HG02870 (cell line): Measurements from ENCODE around the gene KLHL30.

Experiments used
- ATAC-seq: cut with Tn5 transposase; IDR thresholded peaks from one replicate; pipeline ENCODE4 v1.9.1; 2021; ENCODE audit warnings: mild to moderate bottlenecking, moderate library complexity; ENCODE audit not compliant: unreplicated experiment

Gene KLHL30

DNA sequence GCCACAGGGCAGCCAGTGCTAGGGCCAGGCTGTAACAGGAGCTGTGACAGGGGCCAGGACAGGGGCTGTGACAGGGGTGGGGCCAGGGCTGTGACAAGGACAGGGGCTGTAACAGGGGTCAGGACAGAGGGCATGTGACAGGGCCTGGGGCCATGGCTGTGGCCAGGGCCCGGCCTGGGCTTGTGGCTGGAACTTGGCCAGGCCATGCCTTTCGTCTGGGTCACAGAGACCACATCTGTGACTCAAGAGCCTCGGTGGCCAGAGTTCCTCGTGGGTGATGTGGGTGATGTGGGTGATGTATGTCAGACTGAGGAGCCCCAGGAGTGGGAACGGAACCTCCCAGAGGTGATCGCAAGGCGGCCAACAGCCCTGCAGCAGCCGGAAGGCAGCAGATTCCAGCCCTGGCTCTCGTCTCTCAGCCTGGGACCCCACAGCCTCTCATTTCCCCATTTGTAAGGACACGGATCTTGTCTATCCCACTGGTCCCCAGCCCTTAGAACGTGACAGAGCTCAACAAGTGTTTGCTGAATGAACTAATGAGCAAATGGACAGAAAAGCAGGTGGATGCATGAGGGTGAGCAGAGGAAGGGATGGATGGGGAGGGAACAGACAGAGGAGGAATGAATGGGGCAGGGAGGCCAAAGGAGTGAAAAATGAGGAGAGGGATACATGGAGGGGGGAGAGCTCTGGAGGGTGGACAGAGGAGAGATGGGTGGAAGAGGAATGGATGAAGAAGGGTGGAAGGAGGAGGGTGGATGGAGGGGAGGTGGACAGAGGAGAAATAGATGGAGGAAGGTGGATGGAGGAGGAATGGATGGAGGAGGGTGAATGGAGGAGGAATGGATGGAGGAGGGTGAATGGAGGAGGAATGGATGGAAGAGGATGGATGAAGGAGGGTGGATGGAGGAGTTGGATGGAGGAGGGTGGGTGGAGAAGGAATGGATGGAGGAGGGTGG lies 21.0 kb upstream of the KLHL30 start:
- ATAC-seq: no peak

DNA sequence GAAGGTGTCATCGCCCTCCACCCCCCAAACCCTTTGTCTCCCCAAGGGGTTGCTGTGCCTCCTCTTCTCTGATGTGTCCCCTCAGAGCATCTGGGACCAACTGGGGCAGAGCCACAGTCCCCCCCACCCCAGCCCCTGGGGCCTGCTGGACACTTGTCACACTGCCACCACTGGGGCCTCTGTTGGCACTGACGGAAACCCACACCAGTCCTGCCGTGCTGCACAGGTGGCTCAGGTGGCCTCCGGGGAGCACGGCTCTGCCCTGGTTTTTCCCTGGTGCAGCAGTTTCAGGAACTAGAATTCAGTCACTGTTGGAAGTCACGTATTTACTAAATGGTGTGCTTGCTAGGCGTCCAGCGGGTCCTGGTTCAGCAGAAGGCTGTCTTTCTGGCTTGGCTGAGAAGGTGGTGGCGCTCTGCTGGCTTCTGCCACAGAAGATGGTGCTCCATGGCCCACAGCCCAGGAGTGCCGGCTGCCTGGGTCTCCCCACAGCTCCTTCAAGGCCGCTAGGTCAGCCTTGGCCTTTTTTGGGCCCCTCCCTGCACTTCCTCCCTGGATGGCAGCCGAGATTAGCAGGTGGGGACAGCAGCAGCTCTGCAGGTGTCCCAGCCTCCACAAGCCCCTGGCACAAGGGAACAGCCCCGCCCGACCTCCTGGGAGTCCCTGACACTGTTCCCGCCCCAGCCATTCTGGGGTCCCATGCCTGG lies 18.6 kb upstream of the KLHL30 start:
- ATAC-seq: no peak

DNA sequence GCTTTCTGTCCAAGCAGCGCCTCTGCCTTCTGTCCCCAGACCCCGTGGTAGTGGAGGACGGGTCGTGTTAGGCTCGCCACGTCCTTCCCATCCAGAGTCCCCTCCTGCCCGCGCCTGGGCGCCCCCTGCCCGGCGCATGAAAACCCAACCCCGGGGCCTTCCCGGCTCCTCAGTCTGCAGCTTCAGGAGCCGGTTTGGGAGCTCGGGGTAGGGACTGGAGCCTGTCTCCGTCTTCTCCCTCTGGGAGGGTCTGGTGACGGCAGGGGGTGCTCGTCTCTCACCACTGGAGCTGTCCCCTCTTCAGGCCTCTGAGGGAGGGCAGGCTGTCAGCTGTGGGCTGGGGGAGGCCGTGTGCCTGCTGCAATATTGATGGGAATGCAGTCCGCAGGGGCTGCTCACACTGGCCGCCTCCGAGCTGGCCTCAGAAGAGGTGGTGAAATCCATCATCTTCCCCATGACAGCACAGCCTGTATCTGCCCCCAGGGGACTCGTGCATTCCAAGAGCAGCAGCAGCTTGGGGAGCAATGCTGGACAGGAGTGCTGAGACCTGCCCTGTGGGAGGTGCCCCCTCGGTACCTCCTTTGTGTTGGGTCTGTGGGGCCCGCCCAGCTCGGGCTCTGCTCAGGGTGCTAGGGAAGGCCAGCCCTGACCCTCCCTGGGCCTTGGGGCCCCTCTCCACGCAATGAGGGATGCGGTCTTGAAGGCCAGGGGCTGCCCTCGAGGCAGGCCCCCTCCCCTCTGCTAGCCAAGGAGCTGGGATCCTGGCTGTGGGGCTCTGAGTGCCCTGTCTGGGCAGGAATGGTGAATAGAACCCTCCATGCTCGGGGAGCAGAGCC lies 17.8 kb upstream of the KLHL30 start:
- ATAC-seq: no peak

DNA sequence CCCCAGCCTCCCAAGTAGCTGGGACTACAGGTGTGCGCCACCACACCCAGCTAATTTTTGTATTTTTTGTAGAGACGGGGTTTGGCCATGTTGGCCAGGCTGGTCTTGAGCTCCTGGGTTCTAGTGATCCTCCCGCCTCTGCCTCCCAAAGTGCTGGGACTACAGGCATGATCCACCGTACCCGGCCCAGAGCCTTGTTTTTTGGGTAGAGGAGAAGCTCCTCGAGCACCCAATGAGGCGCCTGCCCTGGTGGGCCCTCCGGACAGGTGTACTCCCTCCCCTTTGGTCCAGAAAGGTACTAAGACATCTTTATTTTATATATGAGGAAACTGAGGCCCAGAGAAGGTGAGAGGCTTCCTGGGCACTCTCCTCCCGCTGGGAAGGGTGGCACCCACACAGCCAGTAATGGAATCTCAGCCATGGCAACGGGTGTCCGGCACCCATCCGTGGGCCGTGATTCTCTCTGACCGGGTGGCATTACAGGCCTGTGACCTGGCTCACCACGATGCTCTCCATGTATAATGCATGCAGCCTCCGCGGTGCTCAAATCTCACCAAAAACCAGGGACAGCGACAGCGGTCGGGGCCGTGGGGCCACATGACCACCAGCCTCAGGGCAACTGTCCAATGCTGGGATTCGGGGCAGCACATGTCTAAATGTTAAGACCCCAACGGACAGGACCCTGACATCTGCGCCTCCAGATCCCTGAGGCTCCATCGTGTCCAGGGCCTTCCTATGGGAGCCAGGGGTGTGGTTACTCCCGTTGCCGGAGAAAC lies 16.8 kb upstream of the KLHL30 start:
- ATAC-seq: no peak

DNA sequence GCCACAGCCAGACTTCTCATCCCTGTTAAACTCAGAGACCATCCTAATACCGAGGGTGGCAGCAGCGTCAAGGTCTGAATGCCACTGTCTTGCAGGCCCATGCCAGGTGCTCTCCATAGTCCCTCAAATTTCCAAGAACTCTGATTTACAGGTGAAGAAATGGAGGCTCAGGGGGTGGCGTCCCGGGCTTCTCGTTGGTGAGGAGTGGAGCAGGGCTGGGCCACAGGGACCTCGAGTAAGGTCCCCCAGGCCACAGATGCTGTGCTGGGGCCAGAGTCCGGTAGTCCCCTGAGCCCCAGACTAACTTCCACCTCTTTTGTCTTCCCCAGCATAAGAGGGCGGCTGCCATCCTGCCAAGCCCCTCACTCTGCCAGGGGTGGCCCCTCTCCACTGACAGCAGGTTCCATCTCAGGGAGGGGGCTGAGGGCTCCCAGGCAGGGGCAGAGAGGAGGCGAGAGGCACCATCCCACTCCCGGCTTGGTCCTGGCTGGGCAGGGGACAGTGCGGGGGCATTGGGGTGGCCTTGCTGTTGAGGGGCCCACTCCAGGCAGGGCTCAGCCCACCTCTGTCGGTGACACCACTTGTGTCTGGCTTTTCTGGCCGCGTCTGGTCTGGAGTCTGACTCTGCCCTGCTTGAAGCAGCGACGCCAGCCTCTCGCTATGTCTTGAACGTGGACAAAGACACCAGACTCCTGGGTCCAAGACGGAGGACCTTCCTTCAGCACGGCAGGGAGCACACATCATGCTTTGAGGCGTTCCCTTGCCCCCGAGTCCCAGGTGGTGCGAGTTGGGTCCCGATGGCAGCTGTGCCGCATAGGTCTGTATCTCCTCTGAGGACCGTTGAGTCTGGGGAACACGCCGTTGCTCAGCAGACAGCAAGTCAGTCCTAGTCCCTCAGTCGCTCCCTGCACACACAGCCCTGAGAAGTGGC lies 15.9 kb upstream of the KLHL30 start:
- no peak for ATAC-seq

DNA sequence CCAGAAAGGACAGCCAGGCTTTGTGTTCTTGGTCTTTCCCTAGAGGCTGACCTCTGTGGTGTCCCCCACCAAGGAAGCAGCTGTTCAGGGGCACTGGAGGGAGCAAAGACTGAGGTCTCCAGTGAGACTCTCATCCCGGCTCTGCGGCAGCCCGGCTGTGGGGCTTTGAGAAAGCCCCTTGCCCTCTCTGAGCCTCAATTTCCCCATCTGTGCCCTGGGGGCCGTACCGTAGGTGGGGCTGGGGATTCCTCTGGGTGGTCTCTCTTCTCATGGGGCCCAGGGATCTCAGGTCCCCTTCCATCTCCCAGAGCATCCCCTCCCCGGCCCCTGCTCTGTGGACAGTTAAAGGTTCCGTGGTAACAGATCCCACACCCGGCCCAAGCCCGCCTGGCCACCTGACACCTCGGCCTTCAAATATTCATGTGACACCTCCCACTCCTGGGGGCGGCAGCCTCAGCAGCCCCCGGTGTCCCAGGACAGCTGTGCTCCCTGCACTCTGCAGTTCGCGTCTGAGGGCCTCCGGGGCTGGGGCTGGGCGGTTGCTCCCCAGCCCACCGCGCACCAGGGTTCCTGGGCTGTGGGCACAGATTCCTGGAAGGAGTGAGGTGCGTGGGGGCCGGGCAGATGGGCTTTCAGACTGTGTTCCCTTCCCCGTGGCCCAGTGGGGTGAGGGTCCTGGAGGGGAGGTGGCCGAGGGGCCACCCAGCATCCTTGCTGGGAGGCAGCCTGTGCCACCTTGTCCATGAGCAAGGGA lies 15.1 kb upstream of the KLHL30 start:
- ATAC-seq: no peak

DNA sequence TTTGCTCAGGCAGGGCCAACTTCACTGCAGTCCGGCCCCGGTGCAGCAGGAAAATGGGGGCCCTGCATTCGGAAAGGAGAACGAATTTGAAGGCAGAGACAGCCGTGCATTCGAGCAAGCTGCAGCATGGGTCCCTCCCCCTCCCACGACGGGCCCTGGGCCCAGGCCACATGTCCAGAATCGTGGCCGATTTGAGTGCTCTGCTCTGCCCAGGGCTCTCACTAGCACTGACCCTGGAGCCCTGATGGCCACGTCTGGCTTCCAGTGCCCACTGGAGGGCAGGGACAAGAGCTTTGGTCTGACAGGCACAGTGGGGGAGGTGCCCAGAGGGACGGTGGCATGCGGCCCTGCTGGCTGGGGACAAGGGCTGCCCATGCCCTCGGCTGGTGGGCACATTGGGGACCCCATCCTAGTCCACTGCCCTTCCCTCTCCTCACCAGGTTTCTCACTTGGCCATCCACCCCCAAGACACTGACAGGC lies 14.4 kb upstream of the KLHL30 start:
- ATAC-seq: no peak

DNA sequence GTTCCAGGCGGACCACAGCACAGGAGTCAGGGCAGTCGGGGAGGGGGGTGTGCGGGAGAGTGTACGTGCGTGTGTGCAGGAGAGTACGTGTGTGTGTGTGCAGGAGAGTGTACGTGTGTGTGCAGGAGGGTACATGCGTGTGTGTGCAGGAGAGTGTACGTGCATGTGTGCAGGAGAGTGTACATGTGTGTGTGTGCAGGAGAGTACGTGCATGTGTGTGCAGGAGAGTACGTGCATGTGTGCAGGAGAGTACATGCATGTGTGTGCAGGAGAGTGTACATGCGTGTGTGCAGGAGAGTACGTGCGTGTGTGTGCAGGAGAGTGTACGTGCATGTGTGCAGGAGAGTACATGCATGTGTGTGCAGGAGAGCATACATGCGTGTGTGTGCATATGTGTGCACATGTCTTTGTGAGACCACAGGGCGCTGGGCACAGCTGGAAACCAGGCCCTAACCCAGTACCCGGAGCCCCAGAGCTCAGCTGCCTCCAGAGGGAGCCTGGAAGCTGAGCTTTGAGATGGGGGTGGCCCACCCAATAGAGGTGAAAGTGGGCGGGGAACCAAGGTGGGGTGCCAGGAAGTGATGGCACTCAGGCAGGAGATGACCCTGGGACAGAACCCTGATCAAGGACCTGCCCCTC lies 13.9 kb upstream of the KLHL30 start:
- no peak for ATAC-seq

DNA sequence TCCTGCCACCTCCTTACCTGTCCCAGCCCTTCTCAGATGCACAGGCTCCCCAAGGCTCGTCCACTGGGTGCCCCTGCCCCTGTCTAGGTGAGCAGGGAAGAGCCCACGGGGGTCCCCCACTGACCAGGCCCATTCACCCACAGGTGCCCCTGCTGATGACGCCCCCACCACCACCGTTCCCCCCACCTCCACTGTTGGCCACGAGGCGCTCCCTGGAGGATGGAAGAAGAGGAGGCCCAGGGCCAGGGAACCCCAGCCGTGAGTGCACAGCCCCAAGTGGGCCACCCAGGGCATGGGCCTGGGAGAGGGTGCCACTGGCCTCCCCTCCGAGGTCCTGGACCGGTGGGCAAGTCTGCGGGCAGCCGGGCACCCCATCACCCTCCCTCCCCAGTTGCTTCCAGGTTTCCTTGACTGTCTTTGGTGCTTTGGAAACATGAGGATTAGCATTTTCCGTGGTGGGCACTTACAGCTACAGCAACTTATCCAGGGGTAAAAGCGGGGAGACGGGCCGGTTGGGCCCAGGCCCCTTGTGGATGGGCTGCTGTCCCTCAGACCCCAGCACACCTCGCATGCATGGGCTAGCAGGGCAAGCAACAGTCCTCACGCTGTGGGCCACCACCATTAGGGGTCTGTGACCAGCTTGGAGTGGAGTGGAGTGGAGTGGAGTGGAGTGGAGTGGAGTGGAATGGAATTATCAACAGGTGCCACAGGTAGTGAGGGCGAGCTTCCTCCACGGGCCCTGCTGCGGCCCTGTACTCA lies 13.2 kb upstream of the KLHL30 start:
- no peak for ATAC-seq

DNA sequence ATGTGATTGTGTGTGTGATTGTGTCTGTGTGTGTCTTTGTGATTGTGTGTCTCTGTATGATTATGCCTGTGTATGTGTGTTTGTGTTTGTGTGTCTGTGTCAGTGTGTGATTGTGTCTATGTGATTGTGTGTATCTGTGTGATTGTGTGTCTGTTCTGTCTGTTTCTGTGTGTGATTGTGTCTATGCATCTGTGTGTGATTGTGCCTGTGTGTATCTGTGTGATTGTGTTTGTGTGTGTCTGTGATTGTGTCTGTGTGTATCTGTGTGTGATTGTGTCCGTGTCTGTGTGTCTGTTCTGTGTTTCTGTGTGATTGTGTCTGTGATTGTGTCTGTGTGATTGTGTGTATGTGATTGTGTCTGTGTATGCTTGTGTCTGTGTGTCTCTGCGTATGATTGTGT lies 12.1 kb upstream of the KLHL30 start:
- ATAC-seq: no peak

DNA sequence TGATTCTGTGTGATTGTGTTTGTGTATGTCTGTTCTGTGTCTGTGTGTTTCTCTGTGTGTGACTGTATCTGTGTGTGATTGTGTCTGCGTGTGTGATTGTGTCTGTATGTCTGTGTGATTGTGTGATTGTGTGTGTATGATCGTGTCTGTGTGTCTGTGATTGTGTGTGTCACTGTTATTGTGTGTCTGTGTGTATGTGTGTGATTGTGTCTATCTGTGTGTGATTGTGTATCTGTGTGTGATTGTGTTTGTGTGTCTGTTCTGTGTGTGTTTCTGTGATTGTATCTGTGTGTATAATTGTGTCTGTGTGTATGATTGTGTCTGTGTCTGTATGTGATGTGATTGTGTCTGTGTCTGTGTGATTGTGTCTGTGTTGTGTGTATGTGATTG lies 11.7 kb upstream of the KLHL30 start:
- ATAC-seq: no peak

DNA sequence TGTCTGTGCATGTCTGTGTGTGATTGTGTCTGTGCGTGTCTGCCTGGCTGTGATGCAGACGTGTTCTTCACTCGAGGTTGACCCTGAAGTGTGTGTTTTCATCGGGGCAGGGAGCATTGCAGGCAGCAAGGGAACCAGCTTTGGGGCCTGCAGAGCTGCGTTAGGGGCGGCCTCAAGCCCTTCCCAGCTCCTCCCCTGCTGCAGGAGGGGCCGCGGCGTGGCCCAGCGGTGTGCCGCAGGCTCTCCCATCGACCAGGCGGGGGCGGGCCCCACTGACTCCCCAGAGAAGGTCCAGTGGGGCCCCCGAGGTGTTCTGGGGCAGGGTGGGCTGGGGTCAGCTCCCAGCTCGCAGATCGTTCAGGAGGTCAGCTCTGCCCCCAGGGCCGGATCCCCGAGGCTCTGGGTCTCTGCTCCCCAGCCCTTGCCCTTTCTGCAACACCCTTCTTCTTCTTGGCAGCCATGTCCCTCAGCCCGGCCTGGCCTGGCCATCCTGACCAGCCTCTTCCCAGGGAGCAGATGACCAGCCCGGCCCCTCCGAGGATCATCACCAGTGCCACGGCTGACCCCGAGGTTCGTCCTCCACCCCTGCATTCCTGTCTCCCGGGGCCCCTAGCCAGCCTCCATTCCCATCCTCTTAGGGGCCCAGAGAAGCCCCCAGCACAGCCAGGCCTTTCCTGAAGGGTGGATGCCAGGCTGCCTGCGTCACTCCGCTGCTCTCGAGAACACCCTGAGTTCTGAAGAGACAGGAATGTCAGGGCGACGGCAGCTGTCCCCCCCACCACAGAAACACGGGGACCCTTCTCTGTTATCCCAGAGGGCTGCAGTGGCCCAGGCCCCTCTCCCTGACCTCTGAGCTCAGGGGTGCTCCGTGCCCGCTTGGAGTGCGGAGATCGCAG lies 11.1 kb upstream of the KLHL30 start:
- ATAC-seq: no peak

DNA sequence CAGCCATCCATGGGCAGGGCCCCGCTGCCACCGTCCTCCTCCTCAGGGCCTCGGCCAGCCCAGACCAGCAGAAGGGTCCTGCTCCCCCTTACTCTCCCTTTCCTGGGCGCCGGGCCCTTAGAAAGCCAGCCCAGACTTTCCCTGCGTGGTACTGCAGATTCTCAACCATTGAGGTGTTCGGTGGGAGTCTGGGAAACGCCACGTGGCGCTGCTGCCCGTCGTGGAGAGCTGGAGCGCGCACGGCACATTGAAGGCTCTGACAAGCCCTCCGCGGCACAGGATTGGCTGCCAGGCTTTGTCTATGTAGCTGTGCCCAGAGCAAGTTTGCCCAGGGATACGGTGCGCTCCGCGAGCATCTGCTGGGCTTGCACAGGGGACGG lies 10.4 kb upstream of the KLHL30 start:
- no peak for ATAC-seq

DNA sequence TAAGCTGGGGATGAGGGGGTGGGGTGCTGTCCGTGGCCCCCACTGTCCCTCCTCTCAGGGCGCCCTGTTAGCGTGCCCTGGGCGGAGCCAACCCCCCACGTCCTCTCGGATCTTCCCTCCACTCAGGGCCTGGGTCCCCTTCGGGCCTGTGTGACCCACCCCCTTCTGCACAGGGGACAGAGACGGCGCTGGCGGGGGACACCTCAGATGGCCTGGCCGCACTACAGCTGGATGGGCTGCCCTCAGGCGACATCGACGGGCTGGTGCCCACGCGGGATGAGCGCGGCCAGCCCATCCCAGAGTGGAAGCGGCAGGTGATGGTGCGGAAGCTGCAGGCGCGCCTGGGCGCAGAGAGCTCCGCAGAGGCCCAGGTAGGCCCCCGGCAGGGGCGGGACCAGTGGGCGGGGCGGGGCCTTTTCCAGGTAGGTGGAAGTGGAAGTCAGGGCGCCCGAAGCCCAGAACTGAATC lies 9.9 kb upstream of the KLHL30 start:
- ATAC-seq: no peak

DNA sequence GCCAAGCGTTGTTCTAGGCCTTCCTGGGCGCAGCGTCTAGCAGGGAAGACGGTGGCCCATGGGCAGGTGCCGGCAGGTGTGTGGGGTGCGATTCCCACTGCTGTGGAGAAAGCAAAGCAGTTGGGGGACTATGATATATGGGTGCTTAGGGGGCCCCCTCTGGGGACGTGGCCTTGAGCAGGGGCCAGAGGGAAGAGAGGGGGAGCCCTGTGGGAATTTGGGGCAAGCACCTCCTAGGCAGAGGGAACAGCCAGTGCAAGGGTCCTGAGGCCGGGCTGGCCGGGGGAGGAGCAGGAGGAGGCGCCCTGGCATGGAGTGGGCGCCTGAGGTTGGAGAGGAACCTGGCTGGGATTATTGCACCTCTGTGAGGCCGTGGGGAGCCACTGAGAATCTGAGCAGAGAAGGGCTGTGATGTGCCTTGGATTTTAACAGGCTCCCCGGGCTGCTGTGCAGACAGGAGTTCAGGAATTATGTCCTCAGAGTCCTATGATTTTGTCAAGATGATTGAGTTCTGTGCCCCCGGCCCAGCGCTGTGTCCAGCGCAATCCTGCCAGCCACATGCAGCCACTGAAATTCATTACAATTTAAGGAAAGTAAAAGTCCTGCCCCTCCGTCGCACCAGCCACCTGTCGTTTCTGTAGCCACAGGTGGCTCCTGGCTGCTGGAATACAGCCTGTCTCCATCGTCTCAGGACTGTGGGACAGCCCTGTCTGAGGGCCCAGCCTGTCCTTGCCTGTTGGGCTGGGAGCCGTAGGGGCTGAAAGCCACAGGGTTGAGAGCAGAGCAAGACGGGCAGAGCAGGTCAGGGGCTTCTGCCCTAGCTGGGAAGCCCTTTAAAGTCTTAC lies 9.1 kb upstream of the KLHL30 start:
- ATAC-seq: no peak
